ENCODE data around the gene SCYGR2.

- TF ChIP-seq CTCF (IDR thresholded peaks at IDR 0.05; ENCODE audit: poor library complexity) (no peak), EZH2phosphoT487 (IDR thresholded peaks at IDR 0.05; ENCODE audit: low read depth, severe bottlenecking, unreplicated experiment) (no peak), EZH2 (IDR thresholded peaks at IDR 0.05; ENCODE audit: borderline replicate concordance) (no peak)
These were observed 14.6 kb downstream of the SCYGR2 start for GRCh38 chr2:227613272-227613660.
